ENCODE results near the gene THSD7B.

DNA sequence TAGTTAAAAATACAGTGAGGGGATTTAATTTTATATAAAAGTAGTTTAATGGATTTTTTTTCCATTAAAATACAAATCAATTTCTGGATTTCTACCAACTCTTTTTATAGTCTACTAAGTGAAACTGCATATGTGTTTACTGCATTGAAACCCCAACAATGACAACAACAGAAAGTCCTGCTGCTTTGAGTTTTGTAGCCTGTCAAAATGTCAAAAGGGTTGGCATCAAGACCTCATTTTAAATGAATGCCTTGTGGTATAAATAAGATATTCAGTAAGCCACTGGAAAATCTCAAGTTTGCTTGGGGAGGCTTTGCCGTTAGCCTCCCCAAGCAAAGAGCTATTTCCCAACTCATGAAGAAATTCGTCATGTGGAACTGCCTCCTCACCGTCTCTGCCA is 758.6 kb downstream of the THSD7B start:
- TF ChIP-seq HDAC6 (IDR thresholded peaks at IDR 0.05; ENCODE audit: low read depth, low read length) (no peak), TCF7L2 (IDR thresholded peaks at IDR 0.05; ENCODE audit: low read depth, low read length) (no peak), EZH2 (IDR thresholded peaks at IDR 0.05; ENCODE audit: borderline replicate concordance, low read depth, low read length) (no peak), MBD2 (IDR thresholded peaks at IDR 0.05; ENCODE audit: borderline replicate concordance, low read depth) (no peak), NONO (IDR thresholded peaks at IDR 0.05; ENCODE audit: low read depth in 2 of 2, low read length in 1 of 2) (no peak), ZNF644 (tag; IDR thresholded peaks at IDR 0.05; ENCODE audit: low read depth) (no peak), POLR2A (conservative IDR thresholded peaks at IDR 0.05) (no peak), TCF3 (CRISPR knock-in tag; IDR thresholded peaks at IDR 0.05) (no peak)
- TF ChIP-seq, protein P1, sequence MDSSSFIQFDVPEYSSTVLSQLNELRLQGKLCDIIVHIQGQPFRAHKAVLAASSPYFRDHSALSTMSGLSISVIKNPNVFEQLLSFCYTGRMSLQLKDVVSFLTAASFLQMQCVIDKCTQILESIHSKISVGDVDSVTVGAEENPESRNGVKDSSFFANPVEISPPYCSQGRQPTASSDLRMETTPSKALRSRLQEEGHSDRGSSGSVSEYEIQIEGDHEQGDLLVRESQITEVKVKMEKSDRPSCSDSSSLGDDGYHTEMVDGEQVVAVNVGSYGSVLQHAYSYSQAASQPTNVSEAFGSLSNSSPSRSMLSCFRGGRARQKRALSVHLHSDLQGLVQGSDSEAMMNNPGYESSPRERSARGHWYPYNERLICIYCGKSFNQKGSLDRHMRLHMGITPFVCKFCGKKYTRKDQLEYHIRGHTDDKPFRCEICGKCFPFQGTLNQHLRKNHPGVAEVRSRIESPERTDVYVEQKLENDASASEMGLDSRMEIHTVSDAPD (CRISPR knock-in tag; IDR thresholded peaks at IDR 0.05) = no peak
- TF ChIP-seq, protein P2, sequence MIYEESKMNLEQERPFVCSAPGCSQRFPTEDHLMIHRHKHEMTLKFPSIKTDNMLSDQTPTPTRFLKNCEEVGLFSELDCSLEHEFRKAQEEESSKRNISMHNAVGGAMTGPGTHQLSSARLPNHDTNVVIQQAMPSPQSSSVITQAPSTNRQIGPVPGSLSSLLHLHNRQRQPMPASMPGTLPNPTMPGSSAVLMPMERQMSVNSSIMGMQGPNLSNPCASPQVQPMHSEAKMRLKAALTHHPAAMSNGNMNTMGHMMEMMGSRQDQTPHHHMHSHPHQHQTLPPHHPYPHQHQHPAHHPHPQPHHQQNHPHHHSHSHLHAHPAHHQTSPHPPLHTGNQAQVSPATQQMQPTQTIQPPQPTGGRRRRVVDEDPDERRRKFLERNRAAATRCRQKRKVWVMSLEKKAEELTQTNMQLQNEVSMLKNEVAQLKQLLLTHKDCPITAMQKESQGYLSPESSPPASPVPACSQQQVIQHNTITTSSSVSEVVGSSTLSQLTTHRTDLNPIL (CRISPR knock-in tag; IDR thresholded peaks at IDR 0.05) = no peak
- TF ChIP-seq, protein P3, sequence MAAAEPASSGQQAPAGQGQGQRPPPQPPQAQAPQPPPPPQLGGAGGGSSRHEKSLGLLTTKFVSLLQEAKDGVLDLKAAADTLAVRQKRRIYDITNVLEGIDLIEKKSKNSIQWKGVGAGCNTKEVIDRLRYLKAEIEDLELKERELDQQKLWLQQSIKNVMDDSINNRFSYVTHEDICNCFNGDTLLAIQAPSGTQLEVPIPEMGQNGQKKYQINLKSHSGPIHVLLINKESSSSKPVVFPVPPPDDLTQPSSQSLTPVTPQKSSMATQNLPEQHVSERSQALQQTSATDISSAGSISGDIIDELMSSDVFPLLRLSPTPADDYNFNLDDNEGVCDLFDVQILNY (CRISPR knock-in tag; IDR thresholded peaks at IDR 0.05) = no peak
- TF ChIP-seq, protein P4, sequence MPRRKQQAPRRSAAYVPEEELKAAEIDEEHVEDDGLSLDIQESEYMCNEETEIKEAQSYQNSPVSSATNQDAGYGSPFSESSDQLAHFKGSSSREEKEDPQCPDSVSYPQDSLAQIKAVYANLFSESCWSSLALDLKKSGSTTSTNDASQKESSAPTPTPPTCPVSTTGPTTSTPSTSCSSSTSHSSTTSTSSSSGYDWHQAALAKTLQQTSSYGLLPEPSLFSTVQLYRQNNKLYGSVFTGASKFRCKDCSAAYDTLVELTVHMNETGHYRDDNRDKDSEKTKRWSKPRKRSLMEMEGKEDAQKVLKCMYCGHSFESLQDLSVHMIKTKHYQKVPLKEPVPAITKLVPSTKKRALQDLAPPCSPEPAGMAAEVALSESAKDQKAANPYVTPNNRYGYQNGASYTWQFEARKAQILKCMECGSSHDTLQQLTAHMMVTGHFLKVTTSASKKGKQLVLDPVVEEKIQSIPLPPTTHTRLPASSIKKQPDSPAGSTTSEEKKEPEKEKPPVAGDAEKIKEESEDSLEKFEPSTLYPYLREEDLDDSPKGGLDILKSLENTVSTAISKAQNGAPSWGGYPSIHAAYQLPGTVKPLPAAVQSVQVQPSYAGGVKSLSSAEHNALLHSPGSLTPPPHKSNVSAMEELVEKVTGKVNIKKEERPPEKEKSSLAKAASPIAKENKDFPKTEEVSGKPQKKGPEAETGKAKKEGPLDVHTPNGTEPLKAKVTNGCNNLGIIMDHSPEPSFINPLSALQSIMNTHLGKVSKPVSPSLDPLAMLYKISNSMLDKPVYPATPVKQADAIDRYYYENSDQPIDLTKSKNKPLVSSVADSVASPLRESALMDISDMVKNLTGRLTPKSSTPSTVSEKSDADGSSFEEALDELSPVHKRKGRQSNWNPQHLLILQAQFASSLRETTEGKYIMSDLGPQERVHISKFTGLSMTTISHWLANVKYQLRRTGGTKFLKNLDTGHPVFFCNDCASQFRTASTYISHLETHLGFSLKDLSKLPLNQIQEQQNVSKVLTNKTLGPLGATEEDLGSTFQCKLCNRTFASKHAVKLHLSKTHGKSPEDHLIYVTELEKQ (CRISPR knock-in tag; IDR thresholded peaks at IDR 0.05) = no peak
- TF ChIP-seq, protein P5, sequence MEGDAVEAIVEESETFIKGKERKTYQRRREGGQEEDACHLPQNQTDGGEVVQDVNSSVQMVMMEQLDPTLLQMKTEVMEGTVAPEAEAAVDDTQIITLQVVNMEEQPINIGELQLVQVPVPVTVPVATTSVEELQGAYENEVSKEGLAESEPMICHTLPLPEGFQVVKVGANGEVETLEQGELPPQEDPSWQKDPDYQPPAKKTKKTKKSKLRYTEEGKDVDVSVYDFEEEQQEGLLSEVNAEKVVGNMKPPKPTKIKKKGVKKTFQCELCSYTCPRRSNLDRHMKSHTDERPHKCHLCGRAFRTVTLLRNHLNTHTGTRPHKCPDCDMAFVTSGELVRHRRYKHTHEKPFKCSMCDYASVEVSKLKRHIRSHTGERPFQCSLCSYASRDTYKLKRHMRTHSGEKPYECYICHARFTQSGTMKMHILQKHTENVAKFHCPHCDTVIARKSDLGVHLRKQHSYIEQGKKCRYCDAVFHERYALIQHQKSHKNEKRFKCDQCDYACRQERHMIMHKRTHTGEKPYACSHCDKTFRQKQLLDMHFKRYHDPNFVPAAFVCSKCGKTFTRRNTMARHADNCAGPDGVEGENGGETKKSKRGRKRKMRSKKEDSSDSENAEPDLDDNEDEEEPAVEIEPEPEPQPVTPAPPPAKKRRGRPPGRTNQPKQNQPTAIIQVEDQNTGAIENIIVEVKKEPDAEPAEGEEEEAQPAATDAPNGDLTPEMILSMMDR (IDR thresholded peaks at IDR 0.05 in 2 of 3, conservative IDR thresholded peaks at IDR 0.05 in 1 of 3; ENCODE audit: insufficient read depth in 2 of 3, low read depth in 1 of 3, low read length in 3 of 3) = no peak

Measured in K562 (cell line).